22Rv1 (cell line): Measurements from ENCODE around the gene ZNF79.

Experiments used
- H3K27ac ChIP-seq: fragments of 450-650 bp; 2 replicates; pipeline ENCODE4 v1.5.1; 2017
- ZFX ChIP-seq: fragments of 450-650 bp; IDR thresholded peaks from 2 replicates; pipeline ENCODE4 v1.6.1; 2017; ENCODE audit warnings: antibody characterized with exemption, borderline replicate concordance
- TF ChIP-seq, protein P1 (sequence below): fragments of 450-650 bp; IDR thresholded peaks from 2 replicates; pipeline ENCODE4 v1.5.1; 2017; ENCODE audit warnings: mild to moderate bottlenecking

ZNF79 gene

DNA sequence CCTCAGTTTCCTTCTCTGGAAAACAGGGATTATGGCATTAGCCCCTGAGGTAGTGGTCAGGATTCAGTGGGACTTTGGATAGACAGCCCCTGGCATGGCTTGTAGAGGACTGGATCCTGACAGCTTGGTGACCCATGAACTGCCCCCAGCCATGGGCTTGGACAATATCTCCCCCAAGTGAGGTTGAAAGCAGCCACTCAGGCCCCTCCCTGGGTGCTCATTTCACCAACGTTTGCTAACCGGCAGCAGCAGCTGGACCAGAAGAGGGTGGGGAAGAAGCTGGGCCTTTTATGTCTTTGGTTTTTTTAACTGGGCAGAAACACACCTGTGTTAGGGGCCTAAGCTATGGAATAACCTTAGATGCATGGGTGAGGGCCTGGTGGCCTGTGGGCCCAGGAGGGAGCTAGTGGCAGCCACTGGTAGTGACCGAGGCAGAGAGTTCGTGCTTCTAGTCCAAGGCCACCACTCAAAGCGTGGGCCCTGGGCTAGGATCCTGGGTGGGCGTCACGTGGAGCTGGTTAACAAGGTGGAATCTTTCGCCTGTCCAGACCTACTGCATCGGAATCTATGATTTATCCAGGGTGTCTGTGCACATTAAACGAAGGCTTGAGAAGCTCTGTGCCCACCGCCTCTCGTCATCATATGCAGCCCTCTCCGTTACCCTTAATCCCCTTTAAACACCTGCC, 25.3 kb upstream of the ZNF79 start:
- no peak for TF ChIP-seq ZFX
- TF ChIP-seq, protein P1, sequence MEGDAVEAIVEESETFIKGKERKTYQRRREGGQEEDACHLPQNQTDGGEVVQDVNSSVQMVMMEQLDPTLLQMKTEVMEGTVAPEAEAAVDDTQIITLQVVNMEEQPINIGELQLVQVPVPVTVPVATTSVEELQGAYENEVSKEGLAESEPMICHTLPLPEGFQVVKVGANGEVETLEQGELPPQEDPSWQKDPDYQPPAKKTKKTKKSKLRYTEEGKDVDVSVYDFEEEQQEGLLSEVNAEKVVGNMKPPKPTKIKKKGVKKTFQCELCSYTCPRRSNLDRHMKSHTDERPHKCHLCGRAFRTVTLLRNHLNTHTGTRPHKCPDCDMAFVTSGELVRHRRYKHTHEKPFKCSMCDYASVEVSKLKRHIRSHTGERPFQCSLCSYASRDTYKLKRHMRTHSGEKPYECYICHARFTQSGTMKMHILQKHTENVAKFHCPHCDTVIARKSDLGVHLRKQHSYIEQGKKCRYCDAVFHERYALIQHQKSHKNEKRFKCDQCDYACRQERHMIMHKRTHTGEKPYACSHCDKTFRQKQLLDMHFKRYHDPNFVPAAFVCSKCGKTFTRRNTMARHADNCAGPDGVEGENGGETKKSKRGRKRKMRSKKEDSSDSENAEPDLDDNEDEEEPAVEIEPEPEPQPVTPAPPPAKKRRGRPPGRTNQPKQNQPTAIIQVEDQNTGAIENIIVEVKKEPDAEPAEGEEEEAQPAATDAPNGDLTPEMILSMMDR: no peak
- no peak overlapping the region for H3K27ac ChIP-seq

- no peak overlapping the region for H3K27ac ChIP-seq
- TF ChIP-seq, protein P1: no peak
- TF ChIP-seq ZFX: no peak
Observed at GRCh38 chr9:127399736-127400269, 24.4 kb upstream of the ZNF79 start.

GRCh38 chr9:127402401-127403090, 21.6 kb upstream of the ZNF79 start:
- TF ChIP-seq ZFX: no peak
- TF ChIP-seq, protein P1: no peak
- H3K27ac ChIP-seq: no peak overlapping the region

DNA sequence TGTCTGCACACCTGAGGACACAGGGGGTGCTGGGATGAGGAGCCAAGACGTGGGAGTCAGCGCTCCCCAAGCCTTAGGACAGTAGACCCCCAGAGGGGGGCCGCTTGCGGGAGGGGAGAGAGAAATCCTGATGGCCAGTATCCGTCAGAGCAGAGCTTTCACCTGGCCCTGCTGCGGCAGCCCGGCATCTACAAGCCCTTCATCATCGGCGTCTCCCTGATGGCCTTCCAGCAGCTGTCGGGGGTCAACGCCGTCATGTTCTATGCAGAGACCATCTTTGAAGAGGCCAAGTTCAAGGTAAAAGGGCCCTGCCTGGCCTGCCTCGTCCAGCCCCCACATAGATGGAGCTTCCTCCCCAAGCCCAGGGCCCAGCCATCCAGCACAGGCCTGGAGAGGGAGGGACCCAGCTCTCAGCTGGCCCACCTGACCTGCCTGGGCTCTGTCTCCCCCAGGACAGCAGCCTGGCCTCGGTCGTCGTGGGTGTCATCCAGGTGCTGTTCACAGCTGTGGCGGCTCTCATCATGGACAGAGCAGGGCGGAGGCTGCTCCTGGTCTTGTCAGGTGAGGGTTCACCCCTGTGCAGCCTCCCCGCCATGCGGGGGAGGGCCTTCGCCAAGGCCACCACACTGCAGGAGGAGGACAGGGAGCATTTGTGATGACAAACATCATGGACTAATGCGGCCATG, 20.5 kb upstream of the ZNF79 start:
- TF ChIP-seq, protein P1: no peak
- TF ChIP-seq ZFX: no peak

DNA sequence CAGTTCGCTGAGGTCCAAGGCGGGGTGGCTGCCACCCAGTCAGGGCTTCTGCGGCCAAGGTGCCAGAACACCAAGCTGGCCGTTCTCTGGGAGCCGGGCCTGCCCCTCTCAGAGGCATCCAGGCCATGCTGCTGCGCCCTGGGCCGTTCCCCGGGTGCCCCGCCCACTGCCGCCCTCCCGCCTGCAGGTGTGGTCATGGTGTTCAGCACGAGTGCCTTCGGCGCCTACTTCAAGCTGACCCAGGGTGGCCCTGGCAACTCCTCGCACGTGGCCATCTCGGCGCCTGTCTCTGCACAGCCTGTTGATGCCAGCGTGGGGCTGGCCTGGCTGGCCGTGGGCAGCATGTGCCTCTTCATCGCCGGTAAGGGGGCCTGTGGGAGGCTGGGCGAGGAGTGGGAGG, 19.6 kb upstream of the ZNF79 start:
- H3K27ac ChIP-seq: no peak overlapping the region
- TF ChIP-seq, protein P1: no peak
- TF ChIP-seq ZFX: no peak

More for the DNA sequence above, 20.5 kb upstream of the ZNF79 start:
- H3K27ac ChIP-seq: no peak overlapping the region

GRCh38 chr9:127405344-127406125, 18.6 kb upstream of the ZNF79 start:
- TF ChIP-seq, protein P1: no peak
- no peak for TF ChIP-seq ZFX
- no peak overlapping the region for H3K27ac ChIP-seq
